NCI-H187 treated with DMSO at 0.1 percent for 48 hours (cell line): ENCODE data around the gene PAX4.
"Not testable (repeated sequence)": the region's sequence is repeated elsewhere in the genome, so short reads cannot be mapped to it uniquely, and the experiment has no call there.

Experiments used
- DNase-seq: peaks from one replicate; lab custom pipeline; 2025; lab: John Stamatoyannopoulos, UW

PAX4 gene

GRCh38 chr7:127585044-127585953, 32.6 kb downstream of the PAX4 start, which contains the start of gene GCC1:
GCC1 (minus strand) TSS chr7:127585596; CDS start chr7:127585182, 414 bp downstream.
- peak; percentile 10 for DNase-seq

- DNase-seq = no peak
Observed at GRCh38 chr7:127584648-127585043, 33.3 kb downstream of the PAX4 start.

GRCh38 chr7:127582361-127582760, 35.6 kb downstream of the PAX4 start:
- no peak for DNase-seq

GRCh38 chr7:127581716-127582115, 36.2 kb downstream of the PAX4 start:
- no peak for DNase-seq

- no peak for DNase-seq
Observed at GRCh38 chr7:127580612-127581011, 37.3 kb downstream of the PAX4 start.

GRCh38 chr7:127578711-127579275, 39.1 kb downstream of the PAX4 start:
- DNase-seq = no peak

- no peak for DNase-seq
Observed at GRCh38 chr7:127578036-127578684, 39.8 kb downstream of the PAX4 start.

GRCh38 chr7:127571741-127572505, 46.0 kb downstream of the PAX4 start:
- DNase-seq = no peak

- DNase-seq = not testable (repeated sequence)
Observed at GRCh38 chr7:127568034-127568433, 49.9 kb downstream of the PAX4 start.

GRCh38 chr7:127566242-127566641, 51.7 kb downstream of the PAX4 start:
- no peak for DNase-seq
